K562 (cell line): Measurements from ENCODE around the gene FASTK. TPM values are rescaled to one million over a fixed set of nuclear protein-coding genes. Genes with fewer than 3 reads are reported as not detected.

ENCODE experiments used
- CHCHD3 ChIP-seq: fragments of 250-450 bp; sonication (Bioruptor Pico); IDR thresholded peaks from 2 replicates; pipeline ENCODE4 v2.1.2; 2022; ENCODE audit warnings: mild to moderate bottlenecking
- DIDO1 ChIP-seq: fragments of 450-650 bp; IDR thresholded peaks from 2 replicates; pipeline ENCODE4 v1.6.1; 2016; ENCODE audit warnings: low read depth, missing biosample characterization, missing genetic modification characterization
- EP300 ChIP-seq: IDR thresholded peaks from 2 replicates; pipeline ENCODE4 v1.6.1; 2012; ENCODE audit warnings: low read length, improper control_type of control experiment
- FOSL1 ChIP-seq: fragments of 200-800 bp; sonication (Bioruptor generic); conservative IDR thresholded peaks from 2 replicates; pipeline ENCODE4 v1.6.1; 2016; ENCODE audit warnings: missing genetic modification characterization, missing compliant biosample characterization
- FOXA3 ChIP-seq, 2 experiments: fragments of 450-650 bp in 1 of 2; sonication (generic) in 1 of 2; formaldehyde crosslinking; IDR thresholded peaks in 1 of 2; conservative IDR thresholded peaks in 1 of 2; 2 replicates each; pipeline versions ENCODE4 v1.4.0 to v1.8.0; 2020 to 2022; ENCODE audit warnings: mild to moderate bottlenecking in 2 of 2, missing genetic modification reagents in 1 of 2
- FOXP1 ChIP-seq: sonication (generic); formaldehyde crosslinking; IDR thresholded peaks from 2 replicates; pipeline ENCODE4 v1.8.0; 2022; ENCODE audit warnings: mild to moderate bottlenecking, missing genetic modification reagents
- GATA2 ChIP-seq: sonication (generic); formaldehyde crosslinking; IDR thresholded peaks from 2 replicates; pipeline ENCODE4 v1.4.0; 2020; ENCODE audit warnings: mild to moderate bottlenecking, missing genetic modification reagents
- HDAC2 ChIP-seq: fragments of 450-650 bp; IDR thresholded peaks from 2 replicates; pipeline ENCODE4 v1.6.1; 2016; ENCODE audit warnings: mild to moderate bottlenecking
- KDM1A ChIP-seq, 2 experiments: fragments of 450-650 bp; IDR thresholded peaks; 2 replicates each; pipeline ENCODE4 v1.6.1; 2016; ENCODE audit warnings: mild to moderate bottlenecking in 2 of 2
- LEF1 ChIP-seq: fragments of 450-650 bp; IDR thresholded peaks from 2 replicates; pipeline ENCODE4 v1.6.1; 2016; ENCODE audit warnings: mild to moderate bottlenecking
- NONO ChIP-seq, 2 experiments: fragments of 200-400 bp in 1 of 2; fragments of 450-650 bp in 1 of 2; formaldehyde crosslinking in 1 of 2; IDR thresholded peaks; 2 replicates each; pipeline ENCODE4 v1.6.1; 2017; ENCODE audit warnings: low read depth in 2 of 2, mild to moderate bottlenecking in 2 of 2, moderate library complexity in 2 of 2, low read length in 1 of 2
- NUFIP1 ChIP-seq: fragments of 450-650 bp; IDR thresholded peaks from 2 replicates; pipeline ENCODE4 v1.6.1; 2018; ENCODE audit not compliant: partially characterized antibody
- PHF21A ChIP-seq: fragments of 450-650 bp; IDR thresholded peaks from 2 replicates; pipeline ENCODE4 v1.6.1; 2017; ENCODE audit warnings: low read depth, borderline replicate concordance
- PHTF2 ChIP-seq: fragments of 250-450 bp; sonication (Bioruptor Pico); IDR thresholded peaks from 2 replicates; pipeline ENCODE4 v1.5.0; 2021; ENCODE audit warnings: mild to moderate bottlenecking
- PTRF ChIP-seq: fragments of 450-650 bp; IDR thresholded peaks from 2 replicates; pipeline ENCODE4 v1.6.1; 2016; ENCODE audit warnings: mild to moderate bottlenecking, missing genetic modification characterization, missing compliant biosample characterization
- PURB ChIP-seq: sonication (generic); formaldehyde crosslinking; IDR thresholded peaks from 2 replicates; pipeline ENCODE4 v1.9.0; 2021; ENCODE audit warnings: low read depth, mild to moderate bottlenecking, missing genetic modification reagents
- TCF3 ChIP-seq: sonication (generic); formaldehyde crosslinking; IDR thresholded peaks from 2 replicates; pipeline ENCODE4 v1.4.0; 2020; ENCODE audit warnings: mild to moderate bottlenecking, missing genetic modification reagents
- ZNF121 ChIP-seq: sonication (generic); formaldehyde crosslinking; conservative IDR thresholded peaks from 2 replicates; pipeline ENCODE4 v1.8.0; 2022; ENCODE audit warnings: missing genetic modification reagents
- ZNF444 ChIP-seq: fragments of 250-450 bp; sonication (Bioruptor Pico); IDR thresholded peaks from 2 replicates; pipeline ENCODE4 v1.4.0; 2020; ENCODE audit warnings: mild to moderate bottlenecking, moderate library complexity
- ZNF507 ChIP-seq: conservative IDR thresholded peaks from 2 replicates; pipeline ENCODE4 v1.6.1; 2017; ENCODE audit warnings: missing genetic modification characterization, missing compliant biosample characterization
- ZNF561 ChIP-seq: fragments of 450-650 bp; formaldehyde crosslinking; conservative IDR thresholded peaks from 2 replicates; pipeline ENCODE4 v1.4.0; 2020; ENCODE audit warnings: mild to moderate bottlenecking, moderate library complexity
- ZNF586 ChIP-seq: fragments of 450-650 bp; formaldehyde crosslinking; conservative IDR thresholded peaks from 2 replicates; pipeline ENCODE4 v1.4.0; 2020; ENCODE audit warnings: mild to moderate bottlenecking, moderate library complexity
- ZNF707 ChIP-seq: fragments of 250-450 bp; sonication (Bioruptor Pico); conservative IDR thresholded peaks from 2 replicates; pipeline ENCODE4 v1.8.0; 2022; ENCODE audit warnings: inconsistent platforms, mild to moderate bottlenecking, moderate library complexity
- polyA plus RNA-seq, 8 experiments: library from polyadenylated mRNA; depleted of rRNA in 4 of 8; stranded (reverse) in 5 of 8; unstranded in 3 of 8; fragments of >200 nt; fragmentation: Nextera tagmentation in 2 of 8; fragmentation: Illumina TruSeq in 1 of 8; extraction: Ambion mirVana in 2 of 8; extraction: Trizol in 1 of 8; gene quantifications; 2 replicates each; pipeline versions ENCODE4 v1.2.1 to v1.2.3, GENCODE V29; 2011 to 2014; ENCODE audit warnings: inconsistent platforms in 1 of 8, missing spikeins in 1 of 8
- total RNA-seq, 7 experiments: library from RNA; depleted of rRNA in 6 of 7; stranded (reverse); fragments of >200 nt in 6 of 7; fragmentation: Illumina TruSeq in 2 of 7; extraction: Trizol in 2 of 7; gene quantifications; 2 replicates each; pipeline versions ENCODE4 v1.2.1 to v1.2.3, GENCODE V29; 2011 to 2021; ENCODE audit warnings: low replicate concordance in 1 of 7
- TF ChIP-seq, protein P1 (sequence below): fragments of 450-650 bp; formaldehyde crosslinking; conservative IDR thresholded peaks from 2 replicates; pipeline ENCODE4 v1.4.0; 2022; ENCODE audit warnings: mild to moderate bottlenecking, missing genetic modification characterization
- TF ChIP-seq, protein P2 (sequence below): fragments of 450-650 bp; formaldehyde crosslinking; IDR thresholded peaks from 2 replicates; pipeline ENCODE4 v1.4.0; 2020; ENCODE audit warnings: mild to moderate bottlenecking, moderate library complexity
- TF ChIP-seq, protein P3 (sequence below): fragments of 250-450 bp; sonication (Bioruptor Pico); IDR thresholded peaks from 2 replicates; pipeline ENCODE4 v1.4.0; 2020; ENCODE audit warnings: mild to moderate bottlenecking, moderate library complexity

FASTK gene
- total and polyA plus RNA-seq, 9 of the 15 experiments (the other 6 are each of a cell fraction or from before 2014, with no cell fraction given): 0.51 to 150 (median 48.2) TPM

DNA sequence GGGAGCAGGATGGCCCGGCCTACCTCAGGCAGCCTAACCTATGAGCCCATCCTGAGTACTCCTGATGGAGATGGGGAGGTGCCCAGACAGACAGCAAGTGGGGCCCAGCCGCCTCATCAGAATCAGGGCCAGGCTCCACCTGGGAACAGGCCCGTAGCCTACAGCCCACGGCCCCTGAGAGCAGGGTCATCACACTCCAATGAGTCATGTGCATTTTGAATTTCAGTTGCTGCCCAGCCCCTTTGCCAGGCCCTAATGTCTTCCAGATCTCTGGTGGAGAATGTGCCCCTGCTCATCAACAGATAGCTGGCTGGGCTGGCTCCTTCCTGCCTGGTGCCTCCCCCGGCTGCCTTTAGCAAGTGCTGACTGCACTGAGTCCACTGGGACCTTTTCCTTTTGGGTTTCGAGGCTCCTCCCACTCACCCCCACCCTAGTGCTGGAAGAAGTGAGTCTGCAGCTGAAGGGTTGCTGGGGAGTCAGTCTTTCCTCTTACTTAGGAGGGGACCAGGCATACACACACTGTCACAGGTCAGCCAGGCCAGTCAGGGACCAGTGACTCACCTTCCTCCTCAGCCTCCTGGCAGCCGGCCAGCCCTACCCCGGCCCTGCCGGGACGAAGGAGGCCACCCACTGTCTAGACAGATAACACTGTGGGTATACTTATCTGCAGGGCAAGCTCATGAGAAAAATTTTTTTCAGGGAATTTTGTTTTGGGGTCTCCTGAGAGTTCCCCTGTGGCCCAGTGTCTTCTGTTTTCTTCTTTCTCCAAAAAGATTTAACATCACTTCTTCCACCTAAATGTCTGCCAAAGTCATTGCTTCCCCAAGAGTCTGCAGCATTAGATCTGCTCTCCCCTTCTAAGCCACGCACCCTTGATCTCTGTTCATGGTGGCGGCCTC is 41.4 kb downstream of the FASTK start (continued):
- TF ChIP-seq EP300: peak; percentile 93
- TF ChIP-seq FOXA3 (CRISPR knock-in tag; conservative IDR thresholded peaks at IDR 0.05 in 1 of 2, IDR thresholded peaks at IDR 0.05 in 1 of 2): no peak
- 0 out of 2 replicates have a peak, but pooled peaks have one; percentile 80 for TF ChIP-seq CHCHD3 (CRISPR knock-in tag)
- no peak for TF ChIP-seq PHF21A
- 0 out of 2 replicates have a peak, but pooled peaks have one; percentile 17 for TF ChIP-seq GATA2
- TF ChIP-seq ZNF707 (CRISPR knock-in tag): no peak
- peak; percentile 84 for TF ChIP-seq LEF1
- no peak for TF ChIP-seq ZNF586 (CRISPR knock-in tag)
- peak; percentile 90 for TF ChIP-seq HDAC2
- no peak for TF ChIP-seq ZNF507 (tag)
- TF ChIP-seq TCF3: peak; percentile 92
- TF ChIP-seq, protein P1, sequence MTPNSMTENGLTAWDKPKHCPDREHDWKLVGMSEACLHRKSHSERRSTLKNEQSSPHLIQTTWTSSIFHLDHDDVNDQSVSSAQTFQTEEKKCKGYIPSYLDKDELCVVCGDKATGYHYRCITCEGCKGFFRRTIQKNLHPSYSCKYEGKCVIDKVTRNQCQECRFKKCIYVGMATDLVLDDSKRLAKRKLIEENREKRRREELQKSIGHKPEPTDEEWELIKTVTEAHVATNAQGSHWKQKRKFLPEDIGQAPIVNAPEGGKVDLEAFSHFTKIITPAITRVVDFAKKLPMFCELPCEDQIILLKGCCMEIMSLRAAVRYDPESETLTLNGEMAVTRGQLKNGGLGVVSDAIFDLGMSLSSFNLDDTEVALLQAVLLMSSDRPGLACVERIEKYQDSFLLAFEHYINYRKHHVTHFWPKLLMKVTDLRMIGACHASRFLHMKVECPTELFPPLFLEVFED: no peak
- TF ChIP-seq, protein P2, sequence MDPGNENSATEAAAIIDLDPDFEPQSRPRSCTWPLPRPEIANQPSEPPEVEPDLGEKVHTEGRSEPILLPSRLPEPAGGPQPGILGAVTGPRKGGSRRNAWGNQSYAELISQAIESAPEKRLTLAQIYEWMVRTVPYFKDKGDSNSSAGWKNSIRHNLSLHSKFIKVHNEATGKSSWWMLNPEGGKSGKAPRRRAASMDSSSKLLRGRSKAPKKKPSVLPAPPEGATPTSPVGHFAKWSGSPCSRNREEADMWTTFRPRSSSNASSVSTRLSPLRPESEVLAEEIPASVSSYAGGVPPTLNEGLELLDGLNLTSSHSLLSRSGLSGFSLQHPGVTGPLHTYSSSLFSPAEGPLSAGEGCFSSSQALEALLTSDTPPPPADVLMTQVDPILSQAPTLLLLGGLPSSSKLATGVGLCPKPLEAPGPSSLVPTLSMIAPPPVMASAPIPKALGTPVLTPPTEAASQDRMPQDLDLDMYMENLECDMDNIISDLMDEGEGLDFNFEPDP (CRISPR knock-in tag): no peak
- TF ChIP-seq ZNF444 (CRISPR knock-in tag): no peak
- TF ChIP-seq PURB (CRISPR knock-in tag): no peak
- no peak for TF ChIP-seq DIDO1 (tag)
- peak; percentile 74 for TF ChIP-seq ZNF121 (CRISPR knock-in tag)
- no peak for TF ChIP-seq FOXP1 (CRISPR knock-in tag)
- TF ChIP-seq FOSL1 (tag): peak; percentile 100
- TF ChIP-seq, protein P3, sequence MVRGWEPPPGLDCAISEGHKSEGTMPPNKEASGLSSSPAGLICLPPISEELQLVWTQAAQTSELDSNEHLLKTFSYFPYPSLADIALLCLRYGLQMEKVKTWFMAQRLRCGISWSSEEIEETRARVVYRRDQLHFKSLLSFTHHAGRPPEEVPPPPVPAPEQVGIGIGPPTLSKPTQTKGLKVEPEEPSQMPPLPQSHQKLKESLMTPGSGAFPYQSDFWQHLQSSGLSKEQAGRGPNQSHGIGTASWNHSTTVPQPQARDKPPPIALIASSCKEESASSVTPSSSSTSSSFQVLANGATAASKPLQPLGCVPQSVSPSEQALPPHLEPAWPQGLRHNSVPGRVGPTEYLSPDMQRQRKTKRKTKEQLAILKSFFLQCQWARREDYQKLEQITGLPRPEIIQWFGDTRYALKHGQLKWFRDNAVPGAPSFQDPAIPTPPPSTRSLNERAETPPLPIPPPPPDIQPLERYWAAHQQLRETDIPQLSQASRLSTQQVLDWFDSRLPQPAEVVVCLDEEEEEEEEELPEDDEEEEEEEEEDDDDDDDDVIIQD (CRISPR knock-in tag): no peak
- no peak for TF ChIP-seq ZNF561
- TF ChIP-seq NUFIP1: no peak
- no peak for TF ChIP-seq PHTF2
- TF ChIP-seq PTRF (tag): no peak
- peak in 1 of 2 experiments; percentile 18; a peak in 1 of 4 replicates for TF ChIP-seq NONO (IDR thresholded peaks at IDR 0.05; ENCODE audit: low read depth in 2 of 2, low read length in 1 of 2)
- peak; percentile 78 to 89; a peak in 3 of 4 replicates for TF ChIP-seq KDM1A (IDR thresholded peaks at IDR 0.05)
